Posterior vena cava (tissue), 2 donors: ENCODE measurements around the gene DCXR. TPM values are rescaled to one million over a fixed set of nuclear protein-coding genes. Genes with fewer than 3 reads are reported as not detected.

Experiments
- DNase-seq: peaks from one replicate; pipeline ENCODE4 v3.0.0-alpha.2; 2020; ENCODE audit warnings: low spot score
- intact Hi-C, 2 donors: fragments of 100-400 bp; cut with DNase I; formaldehyde crosslinking; loops; one replicate each; pipeline versions ENCODE4 v1.14.1 to v1.14.2; 2022 to 2023
- total RNA-seq, 2 donors: library from RNA; stranded (reverse); fragmentation: NEBNext Ultra II Directional; extraction: Animal tissue kit (Norgen Biotek cat#: 25700); gene quantifications; one replicate each; pipeline ENCODE4 v1.2.1, GENCODE V29; 2021
- donor health status: DM: yes; HTN: yes; CAD: no.
- donor health status: DM: yes; HTN: yes; CAD: no.

DCXR gene
- total RNA-seq, 2 donors from 2014 or later: 44.1 to 52.1 TPM

GRCh38 chr17:82008258-82008940 is 29.1 kb downstream of the DCXR start:
- no peak for DNase-seq
- intact Hi-C loops: no loop called here

DNA sequence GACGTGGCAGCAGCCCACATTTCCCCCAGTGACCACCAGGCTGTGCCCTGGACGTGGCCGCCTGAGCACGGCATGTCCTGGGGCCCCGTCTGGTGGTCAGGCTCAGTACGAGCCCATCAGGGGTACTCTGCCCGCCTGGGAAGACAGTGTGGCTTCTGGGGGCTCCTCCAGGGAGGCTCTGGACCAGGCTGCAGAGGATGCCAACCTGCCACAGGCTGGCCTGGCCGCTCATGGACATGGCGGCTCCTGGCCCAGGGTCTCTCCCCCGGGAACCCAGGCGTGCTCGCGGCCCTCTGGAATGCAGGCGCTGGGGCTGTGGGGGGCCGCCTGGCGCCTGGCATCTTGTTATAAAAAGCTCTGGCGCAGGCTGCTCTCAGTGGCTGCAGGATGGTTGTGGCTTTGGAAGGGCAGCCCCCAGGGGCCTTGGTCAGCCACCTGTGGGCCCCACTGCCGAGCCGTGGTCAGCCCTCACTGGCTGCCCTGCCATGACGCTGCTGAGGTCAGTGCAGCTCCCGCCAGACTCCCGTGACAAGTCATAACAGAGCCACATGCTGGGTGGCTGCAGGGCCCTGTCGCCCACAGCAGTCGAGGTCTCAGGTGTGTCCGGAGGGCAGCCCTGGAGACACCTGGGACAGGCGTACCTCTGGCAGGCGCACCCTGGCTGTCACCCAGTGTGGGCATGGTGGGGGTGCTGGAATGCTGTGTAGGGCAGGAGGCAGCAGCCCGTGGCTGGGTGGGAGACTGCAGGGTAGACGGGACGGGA is 29.8 kb downstream of the DCXR start:
- intact Hi-C loops: no loop called here
- DNase-seq: no peak

- intact Hi-C loops: no loop called here
- no peak for DNase-seq
Observed at GRCh38 chr17:82007228-82007494, 30.3 kb downstream of the DCXR start.

DNA sequence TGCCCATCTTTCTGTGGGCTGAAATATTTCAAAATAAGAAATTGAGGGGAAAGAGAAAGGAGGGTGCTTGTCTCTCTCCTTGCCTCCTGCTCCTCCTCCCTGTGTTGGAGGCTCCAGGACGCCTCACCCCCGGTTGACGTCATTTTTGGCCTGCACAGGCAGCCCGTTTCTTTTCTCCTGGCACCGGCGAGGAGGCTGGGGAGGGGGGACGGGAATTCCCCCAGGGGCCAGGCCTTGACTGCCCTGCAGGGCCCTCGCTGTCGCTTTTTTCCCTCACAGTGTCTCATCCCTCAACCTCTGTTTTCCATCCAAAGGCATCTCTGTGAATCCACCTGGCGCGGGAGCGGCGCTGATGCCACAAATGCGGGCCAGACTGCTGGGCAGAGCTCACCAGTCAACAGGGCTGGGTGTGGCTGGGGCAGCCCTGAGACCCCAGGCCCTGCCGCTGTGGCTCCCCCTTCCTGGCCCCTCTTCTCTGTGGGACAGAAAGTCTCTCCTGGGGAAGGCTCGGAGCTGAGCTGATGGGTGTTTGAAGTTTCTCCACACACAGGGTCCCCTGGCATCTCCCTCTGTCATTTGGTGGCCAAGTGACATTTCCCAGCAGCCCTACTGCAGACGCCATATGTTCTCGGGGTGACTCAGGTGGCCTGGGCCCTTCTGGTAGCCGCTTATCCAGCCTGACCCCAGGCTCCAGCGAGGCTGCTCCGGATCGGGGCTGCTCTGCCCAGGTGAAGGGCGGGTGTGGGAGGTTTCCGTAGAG is 30.8 kb downstream of the DCXR start:
- intact Hi-C loops: no loop called here
- no peak for DNase-seq

DNA sequence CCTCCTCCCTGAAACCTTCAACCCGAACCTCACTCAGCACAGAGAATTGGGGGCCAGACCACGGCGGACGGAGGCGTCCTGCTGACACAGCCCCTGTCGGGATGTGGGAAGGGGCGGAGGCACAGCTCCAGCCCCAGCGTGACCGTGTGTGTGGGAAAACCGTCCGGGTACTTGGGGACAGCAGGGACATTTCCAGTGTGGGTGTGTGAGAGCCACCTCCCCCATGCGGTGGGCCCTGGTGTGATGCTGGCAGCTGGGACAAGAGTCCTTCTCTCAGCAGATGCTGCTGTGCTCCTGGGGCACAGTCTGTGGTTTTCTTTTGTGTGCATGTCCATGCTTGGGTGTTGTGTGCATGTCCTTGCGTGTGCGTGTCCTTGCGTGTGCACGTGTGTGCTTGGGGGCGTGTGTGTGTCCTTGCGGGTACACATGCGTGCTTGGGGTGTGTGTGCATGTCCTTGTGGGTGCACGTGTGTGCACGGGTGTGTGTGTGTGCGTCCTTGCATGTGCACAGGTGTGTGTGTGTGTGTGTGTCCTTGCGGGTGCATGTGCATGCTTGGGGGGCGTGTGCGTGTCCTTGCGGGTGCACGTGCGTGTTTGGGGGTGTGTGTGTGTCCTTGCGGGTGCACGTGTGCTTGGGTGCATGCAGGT is 31.7 kb downstream of the DCXR start:
- intact Hi-C loops: no loop called here
- DNase-seq: no peak

- DNase-seq: no peak
- intact Hi-C loops: no loop called here
Observed at GRCh38 chr17:82004517-82005455, 32.7 kb downstream of the DCXR start.

- DNase-seq: peak; percentile 95
- intact Hi-C loops: no loop called here
Observed at GRCh38 chr17:82003411-82004381, 33.8 kb downstream of the DCXR start.

DNA sequence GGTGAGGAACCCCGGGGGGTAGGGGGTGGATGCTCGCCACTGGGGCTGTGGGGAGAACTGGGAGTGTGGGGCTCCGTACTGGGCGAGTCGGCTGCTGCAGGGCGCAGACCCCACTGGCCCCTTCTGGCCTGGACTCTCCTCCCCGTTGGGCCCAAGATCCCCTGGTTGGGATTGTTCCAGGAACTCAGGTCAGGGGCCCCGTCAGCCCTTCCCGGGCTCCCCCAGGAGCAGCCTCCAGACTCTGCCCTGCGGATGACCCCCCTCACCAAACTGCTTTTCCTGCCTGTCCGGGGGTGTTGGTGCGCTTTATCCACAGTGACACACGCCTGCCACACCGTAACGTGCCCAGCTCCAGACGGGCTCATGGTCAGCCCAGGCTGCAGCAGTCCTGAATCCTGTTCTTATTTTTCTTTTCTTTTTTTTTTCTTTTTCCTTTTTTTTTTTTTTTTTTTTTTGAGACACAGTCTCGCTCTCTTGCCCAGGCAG is 35.9 kb downstream of the DCXR start:
- intact Hi-C loops: no loop called here
- no peak for DNase-seq

DNA sequence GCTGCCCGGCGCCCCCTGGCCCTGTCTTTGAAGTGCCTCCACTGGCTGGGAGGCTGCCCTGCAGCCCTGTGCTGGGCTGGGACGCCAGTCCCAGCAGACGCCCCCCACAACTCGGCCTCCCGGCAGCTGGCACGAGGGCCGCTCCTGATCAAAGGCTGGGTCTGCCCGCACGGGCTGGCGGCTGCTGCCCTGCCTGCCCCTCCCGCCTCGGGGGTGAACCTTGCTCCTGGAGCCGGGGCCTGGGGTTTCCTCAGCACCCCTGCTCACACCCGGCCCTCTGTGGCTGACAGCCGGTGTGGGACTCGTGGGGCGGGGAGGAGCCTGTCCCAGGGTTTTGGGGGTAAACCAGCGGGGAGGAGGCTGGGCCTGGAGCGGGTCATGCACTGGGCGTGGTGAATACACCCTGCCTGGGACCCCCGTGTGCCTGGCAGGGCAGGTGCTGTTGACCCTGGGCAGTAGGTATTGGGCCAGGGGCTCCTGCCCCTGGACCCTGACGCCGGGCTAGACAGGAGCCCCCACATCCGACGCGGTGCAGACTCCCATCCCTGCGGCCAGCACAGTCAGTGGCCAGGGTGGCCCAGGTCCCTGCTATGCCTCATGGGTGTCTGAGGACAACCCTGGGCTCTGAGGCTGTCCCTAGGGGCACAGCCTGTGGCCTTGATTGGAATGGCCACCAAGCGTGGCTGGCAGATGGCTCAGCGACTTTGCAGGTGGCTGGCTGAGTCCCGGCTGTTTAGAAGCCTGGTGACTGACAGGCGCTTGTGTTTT is 36.5 kb downstream of the DCXR start:
- intact Hi-C loops: no loop called here
- DNase-seq: no peak

DNA sequence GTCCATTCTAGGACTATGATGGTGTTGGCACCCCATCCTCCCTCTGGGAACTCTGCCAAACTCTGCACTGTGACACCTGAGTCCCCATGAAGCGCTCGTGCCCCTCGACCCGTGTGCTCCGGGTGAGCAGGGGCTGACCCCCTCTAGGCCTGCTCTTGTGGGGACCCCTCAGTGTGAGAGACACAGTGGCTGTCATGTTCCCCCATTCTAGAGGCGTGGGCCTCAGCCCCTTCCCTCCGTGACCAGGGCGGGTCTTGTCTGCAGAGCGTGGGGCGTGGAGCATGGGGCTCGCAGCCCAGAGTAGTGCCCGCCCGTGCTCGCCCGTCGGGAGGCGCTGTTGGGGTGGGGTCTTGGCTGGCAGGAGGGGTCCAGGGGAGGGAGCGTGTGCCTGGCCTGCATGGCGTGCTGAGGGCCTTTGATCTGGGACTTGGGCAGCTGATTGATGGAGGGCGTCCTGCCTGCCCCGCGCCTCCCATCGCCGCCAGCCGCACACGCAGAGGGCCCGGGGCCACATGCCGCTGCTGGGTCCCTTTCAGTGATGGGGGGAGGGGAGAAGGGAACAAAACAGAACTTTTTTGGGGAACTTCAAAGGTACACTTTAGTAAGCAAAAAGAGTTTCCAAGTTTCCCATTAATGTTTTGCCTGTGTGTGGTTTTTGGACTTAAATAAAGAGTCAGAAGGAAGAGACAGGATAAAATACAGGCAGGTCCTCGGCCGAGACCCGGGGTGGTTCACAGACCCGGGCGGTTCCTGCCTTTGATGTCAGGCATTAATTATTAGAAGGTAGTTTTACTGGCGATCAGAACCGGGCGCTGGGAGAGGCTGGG is 37.3 kb downstream of the DCXR start:
- intact Hi-C loops: no loop called here
- no peak for DNase-seq

GRCh38 chr17:81999587-81999975 is 37.9 kb downstream of the DCXR start:
- DNase-seq: no peak
- intact Hi-C loops: no loop called here

GRCh38 chr17:81998691-81999438 is 38.6 kb downstream of the DCXR start:
- DNase-seq: no peak
- intact Hi-C loops: no loop called here

DNA sequence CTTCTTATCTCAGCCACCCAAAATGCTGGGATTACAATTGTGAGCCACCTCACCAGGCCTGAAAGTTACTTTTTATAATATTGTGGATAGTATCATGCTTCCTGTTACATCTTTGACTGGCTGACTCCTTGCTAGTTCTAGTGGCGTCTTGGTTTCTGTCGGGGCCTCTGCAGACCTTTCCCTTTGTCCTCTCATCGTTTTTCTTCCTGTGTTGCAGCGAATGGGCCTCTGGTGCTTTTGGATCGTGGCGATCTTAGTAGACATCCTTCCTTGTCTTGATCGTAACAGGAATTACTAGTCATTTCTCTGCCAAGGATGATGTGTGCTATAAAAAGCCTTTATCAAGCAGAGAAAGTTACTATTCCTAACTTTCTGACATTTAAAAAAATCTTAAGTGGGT is 39.3 kb downstream of the DCXR start:
- DNase-seq: no peak
- intact Hi-C loops: no loop called here

DNA sequence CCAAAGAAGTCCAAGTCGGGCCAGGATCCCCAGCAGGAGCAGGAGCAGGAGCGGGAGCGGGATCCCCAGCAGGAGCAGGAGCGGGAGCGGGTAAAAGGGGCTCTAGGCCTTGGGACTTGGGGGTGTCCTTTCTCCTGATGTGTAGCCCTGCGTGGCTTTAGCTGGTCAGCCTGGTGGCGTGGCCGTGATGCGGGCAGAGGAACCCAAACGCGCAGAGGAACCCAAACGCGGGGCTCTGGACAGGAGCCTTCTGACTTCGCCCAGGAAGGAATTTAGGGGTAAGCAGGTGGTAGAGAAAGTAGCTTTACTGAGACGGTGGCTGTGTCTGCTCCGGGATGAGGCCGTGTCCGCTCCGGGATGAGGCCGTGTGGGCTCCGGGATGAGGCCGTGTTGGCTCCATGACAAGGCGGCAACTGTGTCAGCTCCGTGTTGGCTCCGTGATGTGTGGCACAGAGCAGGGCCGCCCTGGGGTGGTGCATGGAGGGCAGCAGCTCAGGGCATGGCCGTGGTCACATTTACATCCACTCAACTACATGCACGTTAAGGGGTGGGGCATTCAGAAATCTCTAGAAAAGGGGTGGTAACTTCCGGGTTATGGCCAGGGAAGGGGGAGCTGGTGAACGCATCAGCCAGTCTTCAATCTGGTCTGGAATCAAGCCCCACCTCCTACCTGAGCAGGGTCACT is 40.6 kb downstream of the DCXR start:
- DNase-seq: no peak
- intact Hi-C loops: no loop called here

- DNase-seq: no peak
- intact Hi-C loops: no loop called here
Observed at GRCh38 chr17:81996232-81996756, 41.2 kb downstream of the DCXR start.
